ENCODE data around the gene NFATC1.
A peak's percentile ranks its signal among the peaks of the same experiment; 100 is the strongest.

The NFATC1 gene

DNA sequence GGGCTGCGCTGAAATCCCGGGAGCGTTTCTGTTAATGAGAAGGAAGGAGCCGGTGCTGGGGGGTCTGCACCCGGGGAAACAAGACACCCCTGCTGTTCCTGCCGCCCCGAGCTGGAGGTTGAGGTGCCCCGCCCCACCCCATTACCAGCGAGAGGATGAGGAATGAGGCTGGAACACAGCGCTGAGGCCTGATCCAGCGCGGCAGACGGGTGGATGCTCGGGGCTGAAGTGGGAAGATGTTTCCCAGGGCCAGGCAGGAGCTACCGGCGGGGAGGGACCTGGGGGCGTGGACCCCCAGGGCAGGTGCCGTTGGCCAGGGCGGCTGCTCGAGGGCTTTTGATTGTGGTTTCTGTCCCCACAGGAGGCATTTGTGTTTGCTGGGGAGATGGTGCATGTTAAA is 149.5 kb downstream of the NFATC1 start:
- peak overlapping the region; percentile 83 for H3K18ac ChIP-seq (ENCODE audit: low read length)
- H3K27me3 ChIP-seq (ENCODE audit: control insufficient read depth in 3 of 3, insufficient read depth in 3 of 3, low read depth in 1 of 3, low read length in 3 of 3) = no peaks in the 10 kb centered on the region
- H3K4me3 ChIP-seq (ENCODE audit: low read length in 2 of 2) = no peak overlapping the region
- H3K23ac ChIP-seq (ENCODE audit: low read depth, low read length, poor library complexity) = no peak overlapping the region
- no peak overlapping the region for H4K91ac ChIP-seq (ENCODE audit: low read depth, low read length, poor library complexity)
- no peak overlapping the region for H3K14ac ChIP-seq (ENCODE audit: low read length)
- H3K4ac ChIP-seq (ENCODE audit: low read length) = no peak overlapping the region
- H2AK5ac ChIP-seq (ENCODE audit: low read depth, low read length) = peak overlapping the region; percentile 90
- no peak overlapping the region for H3K27ac ChIP-seq (replicated peaks; ENCODE audit: low read length)
- no peak for DNase-seq (ENCODE audit: low spot score)
- no peak overlapping the region for H4K8ac ChIP-seq (ENCODE audit: low read depth, low read length)
- no peak overlapping the region for H2AFZ ChIP-seq (ENCODE audit: low read length)
- peaks cover 0 to 5% of the 10 kb centered on the region in 2 donors for H3K4me1 ChIP-seq (ENCODE audit: control insufficient read depth in 2 of 2, insufficient read depth in 1 of 2, low read depth in 1 of 2, low read length in 2 of 2)
- H3K36me3 ChIP-seq (replicated peaks in 1 of 2; ENCODE audit: control insufficient read depth in 2 of 2, insufficient read depth in 2 of 2, low read length in 2 of 2) = no peaks in the 10 kb centered on the region
- H3K4me2 ChIP-seq (ENCODE audit: insufficient read depth, low read length, poor library complexity, severe bottlenecking) = no peak overlapping the region
- peaks cover 0 to 4% of the 10 kb centered on the region in 2 donors for H3K9me3 ChIP-seq (replicated peaks in 1 of 2; ENCODE audit: control insufficient read depth in 2 of 2, insufficient read depth in 1 of 2, low read depth in 1 of 2, low read length in 2 of 2)
- no peak overlapping the region for H3K9ac ChIP-seq (ENCODE audit: low read depth, low read length, poor library complexity)
- no peak overlapping the region for H2BK5ac ChIP-seq (ENCODE audit: low read length)
- H3K79me1 ChIP-seq (ENCODE audit: low read depth, low read length) = peaks cover 3% of the 10 kb centered on the region
- no CpG with 5 or more reads among the region's 20 CpGs for WGBS, 2 donors (ENCODE audit: extremely low coverage in 2 of 2, insufficient read length in 2 of 2, insufficient replicate concordance in 1 of 2)
- H2BK15ac ChIP-seq (ENCODE audit: low read length) = peak overlapping the region; percentile 67
- H2BK12ac ChIP-seq (ENCODE audit: low read length) = no peak overlapping the region
- H2BK120ac ChIP-seq (ENCODE audit: low read depth, low read length) = no peak overlapping the region

DNA sequence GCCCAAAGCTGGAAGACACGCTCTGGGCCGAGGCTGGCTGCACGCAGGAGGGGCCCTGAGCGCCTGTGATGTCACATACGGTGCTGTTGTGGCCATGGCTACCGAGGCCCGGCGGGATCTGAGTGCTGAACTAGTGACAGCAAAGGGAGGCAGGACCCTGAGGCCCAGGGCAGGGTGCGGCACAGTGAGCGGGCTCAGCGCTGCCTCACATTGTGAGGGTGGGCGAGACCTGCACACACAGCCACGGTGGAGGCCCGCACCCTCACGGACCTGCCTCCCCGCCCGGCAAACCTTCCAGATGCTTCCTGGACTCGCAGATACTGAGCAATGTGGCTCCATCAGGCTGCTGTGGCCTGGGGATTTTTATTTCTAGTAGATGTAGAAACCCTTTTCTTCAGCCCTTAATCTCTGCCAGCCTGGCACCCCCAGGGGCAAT is 150.0 kb downstream of the NFATC1 start:
- H3K23ac ChIP-seq (ENCODE audit: low read depth, low read length, poor library complexity) = no peak overlapping the region
- no peak overlapping the region for H2AFZ ChIP-seq (ENCODE audit: low read length)
- H3K4me1 ChIP-seq (ENCODE audit: control insufficient read depth in 2 of 2, insufficient read depth in 1 of 2, low read depth in 1 of 2, low read length in 2 of 2) = peaks cover 0 to 5% of the 10 kb centered on the region in 2 donors
- peak overlapping the region; percentile 31 for H3K14ac ChIP-seq (ENCODE audit: low read length)
- H3K4ac ChIP-seq (ENCODE audit: low read length) = peak overlapping the region; percentile 53
- no peak overlapping the region for H3K27ac ChIP-seq (replicated peaks; ENCODE audit: low read length)
- H3K27me3 ChIP-seq (ENCODE audit: control insufficient read depth in 3 of 3, insufficient read depth in 3 of 3, low read depth in 1 of 3, low read length in 3 of 3) = no peaks in the 10 kb centered on the region
- no peak overlapping the region for H3K4me3 ChIP-seq (ENCODE audit: low read length in 2 of 2)
- H2AK5ac ChIP-seq (ENCODE audit: low read depth, low read length) = peak overlapping the region; percentile 90
- peak overlapping the region; percentile 77 for H3K9ac ChIP-seq (ENCODE audit: low read depth, low read length, poor library complexity)
- H3K79me1 ChIP-seq (ENCODE audit: low read depth, low read length) = peaks cover 3% of the 10 kb centered on the region
- H2BK15ac ChIP-seq (ENCODE audit: low read length) = peak overlapping the region; percentile 67
- peaks cover 0 to 4% of the 10 kb centered on the region in 2 donors for H3K9me3 ChIP-seq (replicated peaks in 1 of 2; ENCODE audit: control insufficient read depth in 2 of 2, insufficient read depth in 1 of 2, low read depth in 1 of 2, low read length in 2 of 2)
- H3K18ac ChIP-seq (ENCODE audit: low read length) = peak overlapping the region; percentile 85
- no peak overlapping the region for H2BK5ac ChIP-seq (ENCODE audit: low read length)
- H4K8ac ChIP-seq (ENCODE audit: low read depth, low read length) = no peak overlapping the region
- no peak for DNase-seq (ENCODE audit: low spot score)
- H3K36me3 ChIP-seq (replicated peaks in 1 of 2; ENCODE audit: control insufficient read depth in 2 of 2, insufficient read depth in 2 of 2, low read length in 2 of 2) = no peaks in the 10 kb centered on the region
- H4K91ac ChIP-seq (ENCODE audit: low read depth, low read length, poor library complexity) = no peak overlapping the region
- no CpG with 5 or more reads among the region's 18 CpGs for WGBS, 2 donors (ENCODE audit: extremely low coverage in 2 of 2, insufficient read length in 2 of 2, insufficient replicate concordance in 1 of 2)
- H2BK12ac ChIP-seq (ENCODE audit: low read length) = no peak overlapping the region
- no peak overlapping the region for H2BK120ac ChIP-seq (ENCODE audit: low read depth, low read length)
- no peak overlapping the region for H3K4me2 ChIP-seq (ENCODE audit: insufficient read depth, low read length, poor library complexity, severe bottlenecking)

GRCh38 chr18:79546781-79547272 is 151.1 kb downstream of the NFATC1 start:
- no peak overlapping the region for H3K9ac ChIP-seq (ENCODE audit: low read depth, low read length, poor library complexity)
- H3K27me3 ChIP-seq (ENCODE audit: control insufficient read depth in 3 of 3, insufficient read depth in 3 of 3, low read depth in 1 of 3, low read length in 3 of 3) = no peaks in the 10 kb centered on the region
- H3K4me2 ChIP-seq (ENCODE audit: insufficient read depth, low read length, poor library complexity, severe bottlenecking) = no peak overlapping the region
- no CpG with 5 or more reads among the region's 23 CpGs for WGBS, 2 donors (ENCODE audit: extremely low coverage in 2 of 2, insufficient read length in 2 of 2, insufficient replicate concordance in 1 of 2)
- no peak overlapping the region for H3K27ac ChIP-seq (replicated peaks; ENCODE audit: low read length)
- peak overlapping the region; percentile 64 for H3K18ac ChIP-seq (ENCODE audit: low read length)
- H4K8ac ChIP-seq (ENCODE audit: low read depth, low read length) = no peak overlapping the region
- H3K4me1 ChIP-seq (ENCODE audit: control insufficient read depth in 2 of 2, insufficient read depth in 1 of 2, low read depth in 1 of 2, low read length in 2 of 2) = peaks cover 0 to 5% of the 10 kb centered on the region in 2 donors
- no peak for DNase-seq (ENCODE audit: low spot score)
- peaks cover 0 to 4% of the 10 kb centered on the region in 2 donors for H3K9me3 ChIP-seq (replicated peaks in 1 of 2; ENCODE audit: control insufficient read depth in 2 of 2, insufficient read depth in 1 of 2, low read depth in 1 of 2, low read length in 2 of 2)
- peak overlapping the region; percentile 90 for H3K14ac ChIP-seq (ENCODE audit: low read length)
- H2AK5ac ChIP-seq (ENCODE audit: low read depth, low read length) = peak overlapping the region; percentile 88
- no peak overlapping the region for H2AFZ ChIP-seq (ENCODE audit: low read length)
- no peak overlapping the region for H2BK12ac ChIP-seq (ENCODE audit: low read length)
- no peak overlapping the region for H3K4me3 ChIP-seq (ENCODE audit: low read length in 2 of 2)
- no peak overlapping the region for H2BK120ac ChIP-seq (ENCODE audit: low read depth, low read length)
- peak overlapping the region; percentile 76 for H3K4ac ChIP-seq (ENCODE audit: low read length)
- H3K36me3 ChIP-seq (replicated peaks in 1 of 2; ENCODE audit: control insufficient read depth in 2 of 2, insufficient read depth in 2 of 2, low read length in 2 of 2) = no peaks in the 10 kb centered on the region
- peaks cover 3% of the 10 kb centered on the region for H3K79me1 ChIP-seq (ENCODE audit: low read depth, low read length)
- H3K23ac ChIP-seq (ENCODE audit: low read depth, low read length, poor library complexity) = peak overlapping the region; percentile 34
- H2BK5ac ChIP-seq (ENCODE audit: low read length) = no peak overlapping the region
- H2BK15ac ChIP-seq (ENCODE audit: low read length) = no peak overlapping the region
- H4K91ac ChIP-seq (ENCODE audit: low read depth, low read length, poor library complexity) = no peak overlapping the region

DNA sequence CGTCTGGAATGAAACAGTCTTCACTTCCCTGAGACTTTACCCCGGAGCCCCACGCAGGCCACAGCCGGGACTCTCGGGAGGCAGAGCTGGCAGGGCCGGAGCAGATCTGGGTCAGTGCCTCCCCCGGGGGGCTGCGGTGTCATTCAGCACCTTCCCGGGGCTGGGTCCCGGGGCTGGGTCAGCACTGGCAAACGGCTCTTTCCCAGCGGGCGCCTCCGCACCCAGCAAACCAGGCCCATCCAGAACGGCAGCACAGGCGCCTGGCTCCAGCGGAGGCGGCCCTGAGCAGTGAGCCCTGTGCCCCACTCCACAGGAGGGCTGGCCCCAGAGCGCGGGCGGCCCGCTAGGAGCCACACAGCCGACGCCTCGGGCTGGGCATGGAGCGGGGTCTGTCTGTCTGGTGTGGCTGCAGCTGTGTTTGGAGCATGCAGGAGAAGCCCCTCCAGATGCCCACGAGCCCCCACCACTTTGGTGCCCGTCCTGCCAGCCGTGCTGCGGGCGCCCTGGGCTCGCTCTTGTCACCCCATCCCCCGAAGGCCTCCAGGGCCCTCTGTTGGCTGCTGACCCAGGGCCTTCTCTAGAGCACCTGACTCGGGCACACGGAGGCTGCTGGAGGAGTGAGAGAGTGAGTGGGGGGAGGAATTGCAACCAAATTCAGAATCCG is 151.8 kb downstream of the NFATC1 start:
- Histone ChIP-seq H3K4me3 (ENCODE audit: low read length in 2 of 2) (no peak overlapping the region), H3K14ac (ENCODE audit: low read length) (no peak overlapping the region), H2BK15ac (ENCODE audit: low read length) (peak overlapping the region; percentile 96), H3K18ac (ENCODE audit: low read length) (peak overlapping the region; percentile 64), H3K27ac (replicated peaks; ENCODE audit: low read length) (no peak overlapping the region), H2AFZ (ENCODE audit: low read length) (no peak overlapping the region), H4K8ac (ENCODE audit: low read depth, low read length) (peak overlapping the region; percentile 72), H3K27me3 (ENCODE audit: control insufficient read depth in 3 of 3, insufficient read depth in 3 of 3, low read depth in 1 of 3, low read length in 3 of 3) (no peaks in the 10 kb centered on the region), H4K91ac (ENCODE audit: low read depth, low read length, poor library complexity) (no peak overlapping the region), H3K4me2 (ENCODE audit: insufficient read depth, low read length, poor library complexity, severe bottlenecking) (no peak overlapping the region), H2BK12ac (ENCODE audit: low read length) (no peak overlapping the region), H2BK5ac (ENCODE audit: low read length) (no peak overlapping the region), H3K9me3 (replicated peaks in 1 of 2; ENCODE audit: control insufficient read depth in 2 of 2, insufficient read depth in 1 of 2, low read depth in 1 of 2, low read length in 2 of 2) (peaks cover 0 to 4% of the 10 kb centered on the region in 2 donors), H3K79me1 (ENCODE audit: low read depth, low read length) (peaks cover 3% of the 10 kb centered on the region), H3K4me1 (ENCODE audit: control insufficient read depth in 2 of 2, insufficient read depth in 1 of 2, low read depth in 1 of 2, low read length in 2 of 2) (peaks cover 0 to 5% of the 10 kb centered on the region in 2 donors), H3K36me3 (replicated peaks in 1 of 2; ENCODE audit: control insufficient read depth in 2 of 2, insufficient read depth in 2 of 2, low read length in 2 of 2) (no peaks in the 10 kb centered on the region), H3K23ac (ENCODE audit: low read depth, low read length, poor library complexity) (peak overlapping the region; percentile 55), H2BK120ac (ENCODE audit: low read depth, low read length) (no peak overlapping the region), H3K9ac (ENCODE audit: low read depth, low read length, poor library complexity) (no peak overlapping the region), H3K4ac (ENCODE audit: low read length) (peak overlapping the region; percentile 76), H2AK5ac (ENCODE audit: low read depth, low read length) (peak overlapping the region; percentile 92)
- no peak for DNase-seq (ENCODE audit: low spot score)
- no CpG with 5 or more reads among the region's 36 CpGs for WGBS, 2 donors (ENCODE audit: extremely low coverage in 2 of 2, insufficient read length in 2 of 2, insufficient replicate concordance in 1 of 2)

All from neuronal stem cell (in vitro differentiated cells).